GM18508 (cell line): Measurements from ENCODE around the gene AKR1A1.

ENCODE experiments used
- ATAC-seq: cut with Tn5 transposase; IDR thresholded peaks from one replicate; pipeline ENCODE4 v1.9.1; 2021; ENCODE audit warnings: moderate number of reproducible peaks; ENCODE audit not compliant: insufficient read depth, unreplicated experiment

AKR1A1 gene

GRCh38 chr1:45608175-45609156, 57.8 kb downstream of the AKR1A1 start:
- ATAC-seq = no peak

GRCh38 chr1:45610589-45611226, 60.1 kb downstream of the AKR1A1 start:
- no peak for ATAC-seq

DNA sequence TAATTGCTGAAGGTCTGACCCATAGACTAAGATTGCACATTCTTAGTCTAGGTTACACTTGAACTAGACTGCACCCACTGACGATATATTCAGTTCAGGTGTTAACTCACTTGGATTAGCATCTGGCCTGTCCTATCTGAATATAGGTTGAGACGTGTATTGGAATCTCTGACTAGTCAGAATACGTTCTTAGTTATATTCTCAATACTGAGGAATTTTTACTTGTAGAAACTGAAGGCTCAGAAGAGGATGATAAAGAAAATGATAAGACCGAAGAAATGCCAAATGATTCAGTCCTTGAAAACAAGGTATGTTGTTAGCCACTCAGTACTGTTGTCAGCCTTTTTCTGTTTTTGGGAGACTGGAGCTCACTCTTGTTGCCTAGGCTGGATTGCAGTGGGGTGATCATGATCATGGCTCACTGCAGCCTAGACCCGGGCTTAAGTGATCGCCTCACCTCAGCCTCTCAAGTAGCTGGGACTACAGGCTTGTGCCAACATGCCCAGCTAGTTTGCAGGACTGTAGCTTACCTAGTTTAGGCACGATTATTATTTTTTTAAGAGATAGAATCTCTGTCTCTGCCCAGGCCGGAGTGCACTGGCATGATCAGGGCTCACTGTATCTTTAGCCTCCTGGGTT, 62.4 kb downstream of the AKR1A1 start:
- ATAC-seq = no peak

DNA sequence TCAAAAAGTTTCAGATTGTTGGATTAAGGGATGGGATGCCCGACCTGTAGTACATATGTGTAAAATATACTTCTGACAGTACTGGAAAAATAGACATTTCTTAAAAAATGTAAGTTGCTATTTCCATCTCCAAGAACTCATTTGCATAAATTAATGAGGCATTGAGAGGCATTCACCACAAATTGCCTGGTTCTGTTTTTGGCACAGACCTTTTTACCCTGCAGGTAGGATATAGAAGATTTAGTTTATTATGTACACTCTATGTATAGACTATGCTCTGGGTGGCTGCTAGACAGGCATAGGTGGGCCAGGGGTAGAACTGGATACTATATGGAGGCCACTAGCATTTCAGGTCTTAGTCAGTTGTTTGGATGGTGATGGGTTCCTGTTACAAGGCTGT, 65.3 kb downstream of the AKR1A1 start:
- no peak for ATAC-seq

DNA sequence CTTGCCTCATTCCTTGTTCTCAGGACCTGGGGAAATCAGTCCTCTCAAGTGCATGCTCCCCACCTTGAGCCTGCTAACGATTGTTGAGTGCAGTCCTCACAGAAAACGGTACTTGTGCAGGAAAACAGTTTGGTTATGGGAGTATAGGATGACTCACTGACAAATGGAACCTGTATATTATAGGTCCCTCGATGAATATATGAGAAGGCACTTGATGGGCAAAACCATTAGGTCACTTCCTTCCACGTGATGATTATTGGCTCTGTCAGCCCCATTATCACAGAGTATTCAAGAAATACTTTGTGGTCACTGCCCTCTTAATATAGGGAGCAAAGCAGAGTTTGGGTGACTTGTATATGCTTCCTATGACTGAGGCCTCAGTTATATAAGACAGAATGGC, 67.0 kb downstream of the AKR1A1 start:
- ATAC-seq = no peak

DNA sequence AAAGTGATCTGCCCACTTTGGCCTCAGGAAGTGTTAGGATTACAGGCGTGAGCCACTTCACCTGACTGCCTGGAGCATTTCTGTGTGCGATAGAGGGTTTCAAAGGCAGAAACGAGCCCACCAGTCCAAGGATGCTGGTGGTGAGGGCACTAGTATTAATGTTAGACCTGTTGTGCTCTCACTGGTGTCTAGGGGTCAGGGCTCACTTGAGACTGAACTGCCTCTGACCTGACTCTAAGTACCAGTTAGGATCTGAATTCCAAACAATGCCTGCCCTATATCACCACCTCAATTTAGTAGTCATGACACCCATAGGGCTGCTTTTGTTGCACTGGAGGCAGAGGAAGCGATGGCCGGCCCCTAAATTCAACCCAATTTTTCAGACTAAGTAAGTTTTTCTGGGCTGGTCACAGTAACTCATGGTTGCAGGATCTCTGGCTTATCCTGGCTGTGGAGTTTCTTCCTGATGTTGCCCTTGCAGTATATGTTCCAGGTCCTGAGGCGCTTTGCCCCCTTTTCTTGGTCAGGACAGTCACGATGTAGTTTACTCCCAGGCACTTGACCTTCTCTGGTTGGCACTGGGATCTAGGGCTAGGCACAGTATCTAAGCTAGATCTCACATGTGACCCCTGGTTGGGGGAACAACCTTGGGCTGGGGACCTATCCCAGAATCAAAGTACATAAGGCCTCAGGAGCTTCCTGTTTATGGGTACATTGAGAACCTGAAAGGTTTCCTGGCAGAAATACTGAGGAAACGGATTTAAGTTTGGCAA, 68.7 kb downstream of the AKR1A1 start:
- ATAC-seq = no peak
